GM18519 (cell line): ENCODE data around the gene SH3BGRL2.

Experiments
- ATAC-seq: cut with Tn5 transposase; IDR thresholded peaks from one replicate; pipeline ENCODE4 v1.9.1; 2021; ENCODE audit warnings: mild to moderate bottlenecking, moderate library complexity; ENCODE audit not compliant: unreplicated experiment, low FRiP score

The SH3BGRL2 gene

DNA sequence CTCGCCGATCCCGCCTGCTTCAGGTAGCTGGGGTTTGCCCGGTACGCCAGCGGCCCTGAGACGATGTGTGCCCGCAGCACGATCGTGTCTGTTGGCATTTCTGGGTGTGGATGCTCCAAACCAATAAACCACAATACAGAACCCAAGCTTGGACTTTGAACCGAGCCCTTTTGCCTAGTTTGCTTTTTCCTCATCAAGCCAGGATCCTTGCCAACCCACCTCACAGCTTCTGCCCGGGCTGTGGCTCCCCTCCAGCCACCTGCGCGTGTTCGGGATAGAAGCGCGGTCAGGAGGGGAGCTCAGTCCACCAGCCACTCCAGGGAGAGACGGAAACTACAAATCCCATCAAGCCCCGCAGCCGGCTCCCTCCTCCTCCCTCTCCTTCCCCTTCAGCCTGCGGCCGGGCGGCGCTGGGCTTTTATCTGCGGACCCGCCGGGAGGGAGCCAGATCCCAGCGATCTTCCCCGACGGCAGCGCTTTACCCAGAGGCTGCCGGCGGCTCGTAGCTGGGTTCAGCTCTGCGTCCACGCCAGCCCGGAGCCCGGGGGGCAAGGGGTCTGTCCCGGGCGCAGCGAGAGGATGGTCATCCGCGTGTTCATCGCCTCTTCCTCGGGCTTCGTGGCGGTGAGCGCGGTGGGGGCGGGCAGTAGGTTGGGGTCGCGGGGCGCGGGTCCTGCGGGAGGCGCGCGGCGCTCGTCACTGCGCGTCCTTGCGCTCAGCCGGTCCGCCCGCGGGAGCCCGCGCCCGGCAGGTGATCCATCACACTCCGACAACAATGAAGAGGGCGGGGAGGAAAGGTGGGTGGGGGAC lies at the start of gene SH3BGRL2:
Gene SH3BGRL2 (plus strand): TSS at position 447 of the 810 bp plus-strand sequence. CDS start 133 bp downstream, at position 580.
- peak; percentile 48 for ATAC-seq

DNA sequence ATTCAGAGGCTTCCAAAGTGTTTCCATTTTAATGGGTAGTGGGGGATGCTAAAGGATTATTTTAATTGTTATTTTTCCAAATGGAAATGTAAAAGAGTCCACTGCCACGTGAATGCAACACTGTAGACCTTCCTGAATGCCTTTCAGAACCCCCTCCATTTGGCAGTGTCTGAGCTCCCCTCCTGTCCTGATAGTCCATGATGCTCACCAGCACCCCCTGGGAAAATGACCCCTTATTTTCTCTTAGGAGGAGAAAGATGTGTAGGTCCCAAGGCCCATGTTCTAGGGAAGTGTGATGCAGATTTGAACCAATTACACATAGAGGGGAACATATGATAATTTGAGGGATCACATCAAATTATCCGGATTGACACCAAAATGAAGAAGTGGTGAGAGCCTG lies 46.8 kb upstream of the SH3BGRL2 start:
- no peak for ATAC-seq

DNA sequence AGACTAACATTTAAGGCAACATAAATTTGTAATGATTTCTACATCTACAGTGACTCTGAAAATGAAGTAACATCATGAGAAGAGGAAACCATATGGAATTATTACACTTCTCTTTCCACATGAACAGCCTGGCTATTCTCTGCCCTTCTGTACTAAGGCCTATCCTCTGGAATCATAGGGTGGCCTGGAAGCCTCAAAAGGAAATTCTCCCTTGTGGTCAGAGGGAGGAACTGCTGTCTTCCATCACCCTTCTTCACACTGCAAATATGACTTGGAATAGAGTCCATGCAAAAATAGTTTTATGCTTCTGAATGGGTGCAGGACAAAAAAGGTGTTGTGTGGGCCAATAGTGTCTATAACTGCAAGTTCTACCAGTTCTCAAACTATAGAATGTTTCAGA lies 44.6 kb upstream of the SH3BGRL2 start:
- ATAC-seq = no peak

DNA sequence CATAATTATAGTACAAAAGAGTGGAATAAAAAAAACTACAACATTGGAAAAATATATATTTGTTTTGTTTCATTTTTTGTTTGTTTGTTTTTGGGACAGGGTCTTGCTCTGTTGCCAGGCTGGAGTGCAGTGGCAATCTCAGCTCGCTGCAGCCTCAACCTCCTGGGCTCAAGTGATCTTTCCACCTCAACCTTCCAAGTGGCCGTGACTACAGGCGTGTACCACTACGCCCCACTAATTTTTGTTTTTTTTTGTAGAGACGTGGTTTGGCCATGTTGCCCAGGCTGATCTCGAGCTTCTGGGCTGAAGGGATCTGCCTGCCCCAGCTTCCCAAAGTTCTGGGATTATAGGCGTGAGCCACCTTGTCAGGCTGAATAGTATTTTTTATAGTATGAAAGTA lies 41.4 kb upstream of the SH3BGRL2 start:
- no peak for ATAC-seq

DNA sequence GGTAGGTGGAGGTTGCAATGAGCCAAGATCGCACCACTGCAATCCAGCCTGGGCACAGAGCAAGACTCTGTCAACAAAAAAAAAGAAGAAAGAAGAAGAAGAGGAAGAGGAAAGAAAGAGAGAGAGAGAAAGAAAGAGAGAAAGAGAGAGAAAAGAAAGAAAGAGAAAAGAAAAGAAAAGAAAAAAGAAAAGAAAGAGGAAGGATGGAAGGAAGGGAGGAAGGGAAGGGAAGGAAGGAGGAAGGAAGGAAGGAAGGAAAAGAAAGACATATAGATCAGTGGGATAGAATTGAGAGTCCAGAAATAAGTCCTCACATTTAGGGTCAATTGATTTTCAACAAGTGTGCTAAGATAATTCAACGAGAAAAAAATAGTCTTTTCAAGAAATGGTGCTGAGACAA lies 34.0 kb upstream of the SH3BGRL2 start:
- no peak for ATAC-seq

DNA sequence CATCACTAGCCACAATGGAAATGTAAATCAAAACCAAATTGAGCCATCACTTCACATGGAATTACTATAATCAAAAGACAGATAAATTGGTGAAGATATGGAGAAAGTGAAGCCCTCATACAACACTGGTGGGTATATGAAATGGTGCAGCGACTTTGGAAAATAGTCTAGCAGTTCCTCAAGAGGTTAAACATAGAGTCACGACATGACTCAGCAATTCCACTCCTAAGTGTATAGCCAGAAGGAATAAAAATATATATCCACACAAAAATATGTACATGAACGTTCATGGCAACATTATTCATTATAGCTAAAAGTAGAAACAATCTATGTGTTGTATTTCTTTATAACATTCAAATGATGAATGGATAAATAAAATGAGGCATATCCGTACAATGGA lies 33.1 kb upstream of the SH3BGRL2 start:
- ATAC-seq = no peak

DNA sequence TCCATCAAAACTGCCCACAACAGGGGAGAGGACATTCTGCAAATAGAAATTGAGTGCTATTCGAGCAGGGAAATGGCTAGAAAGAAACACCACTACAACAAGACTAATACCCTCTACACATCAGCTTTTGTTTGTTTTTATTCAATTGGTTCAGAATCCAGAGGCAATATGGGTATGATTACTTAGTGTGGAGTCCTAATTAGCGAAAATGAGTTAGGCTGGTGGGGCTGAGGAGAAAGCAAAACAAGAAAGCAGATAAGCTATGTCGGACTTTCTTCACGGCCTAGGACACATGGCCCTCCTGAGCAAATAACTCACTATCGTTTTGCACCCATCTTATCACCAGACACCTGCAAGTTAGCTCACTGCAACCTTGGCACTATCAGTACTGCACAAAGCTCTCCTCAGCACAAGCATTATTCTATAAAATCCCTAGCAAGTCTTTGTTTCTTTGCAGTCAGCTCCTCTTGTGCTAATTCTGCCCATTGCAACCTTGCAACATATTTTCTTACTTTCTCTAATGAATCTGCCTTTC lies 31.3 kb upstream of the SH3BGRL2 start:
- ATAC-seq = no peak

DNA sequence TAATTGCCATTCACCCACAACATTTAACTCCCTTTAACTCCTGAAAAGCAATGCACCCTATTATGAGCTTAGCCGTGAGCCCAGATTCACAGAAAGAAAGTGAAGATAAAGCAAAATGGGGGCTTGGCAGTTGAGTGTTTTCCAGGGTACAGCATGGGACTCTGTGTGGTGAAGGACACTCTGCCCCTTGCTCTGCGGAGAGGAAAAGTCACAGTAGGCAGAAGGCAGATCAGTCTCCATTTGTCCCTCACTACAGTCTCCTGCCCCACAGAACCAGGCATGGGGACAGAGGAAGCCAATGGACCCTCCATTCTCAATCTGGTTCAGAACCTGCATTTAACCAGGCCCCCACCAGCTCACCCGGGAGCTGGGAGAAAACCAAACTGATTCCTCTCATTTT lies 30.8 kb upstream of the SH3BGRL2 start:
- ATAC-seq = no peak

DNA sequence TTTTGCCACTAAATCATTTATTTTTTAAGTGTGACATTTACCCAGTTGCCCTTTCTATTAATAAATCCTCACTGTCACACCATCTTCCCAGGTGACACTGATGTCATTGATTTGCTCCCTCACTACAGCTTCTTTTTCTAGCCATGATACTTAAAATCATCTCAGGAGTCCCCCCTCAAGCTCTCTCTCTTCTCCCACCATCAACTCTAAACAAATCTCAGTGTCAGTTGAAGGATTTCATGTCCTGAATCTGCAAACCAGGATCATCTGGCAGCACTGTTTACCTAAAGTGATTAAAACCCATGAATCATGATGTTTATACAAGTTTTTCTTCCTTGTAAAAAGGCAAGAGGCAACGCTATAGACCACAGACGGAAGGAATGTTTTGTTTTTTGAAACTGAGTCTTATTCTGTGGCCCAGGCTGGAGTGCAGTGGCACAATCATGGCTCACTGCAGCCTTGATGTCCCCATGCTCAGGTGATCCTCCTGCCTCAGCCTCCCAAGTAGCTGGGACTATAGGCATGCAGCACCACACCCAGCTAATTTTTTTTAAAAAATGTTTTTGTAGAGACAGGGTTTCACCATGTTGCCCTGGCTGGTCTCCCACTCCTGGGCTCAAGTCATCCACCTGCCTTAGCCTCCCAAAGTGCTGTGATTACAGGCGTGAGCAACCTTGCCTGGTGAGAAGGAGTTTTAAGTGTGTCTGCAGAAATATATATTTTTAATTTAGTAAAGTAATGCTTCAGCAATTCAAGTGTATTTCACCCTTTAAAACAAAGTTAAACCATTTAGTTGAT lies 30.1 kb upstream of the SH3BGRL2 start:
- no peak for ATAC-seq

DNA sequence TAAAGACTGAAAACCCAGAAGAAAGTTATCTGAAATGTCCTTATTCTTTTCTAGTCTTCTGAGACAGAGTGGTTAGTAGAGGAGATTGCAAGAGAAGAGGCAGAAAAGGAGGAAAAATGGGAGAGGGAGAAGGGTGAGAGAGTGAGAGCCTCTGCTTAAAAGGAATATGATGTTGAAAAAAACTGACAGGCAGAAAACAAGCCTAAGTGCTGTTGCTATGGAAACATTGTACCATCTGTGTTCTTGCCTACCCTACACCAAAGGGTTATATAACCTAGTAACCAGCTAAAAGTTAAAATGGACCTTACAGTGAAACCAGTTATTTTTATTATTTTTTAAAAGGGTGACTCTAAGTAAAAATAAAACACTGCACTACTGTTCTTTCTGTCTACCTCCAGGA lies 28.3 kb upstream of the SH3BGRL2 start:
- ATAC-seq = no peak

DNA sequence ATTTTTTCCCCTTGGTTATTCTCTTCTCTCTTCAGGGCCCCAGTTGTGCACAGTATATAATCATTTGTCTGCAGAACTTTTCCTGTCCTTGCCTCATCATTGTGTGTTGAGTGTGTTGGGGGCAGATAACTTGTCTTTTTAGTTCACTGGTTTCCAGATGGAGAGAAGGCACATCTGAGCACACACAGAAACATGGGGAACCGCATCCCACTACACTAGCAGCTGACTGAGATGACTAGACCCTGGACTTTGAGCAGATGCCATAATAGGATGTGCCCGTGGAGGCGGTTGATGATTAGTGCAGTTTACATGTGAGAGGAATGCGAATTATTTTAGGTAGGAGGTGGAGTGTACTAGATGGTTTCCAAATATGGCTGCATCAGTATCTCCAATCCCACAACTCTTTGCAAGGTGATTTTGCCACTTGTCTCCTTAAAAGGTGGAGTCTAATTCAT lies 26.5 kb upstream of the SH3BGRL2 start:
- no peak for ATAC-seq

DNA sequence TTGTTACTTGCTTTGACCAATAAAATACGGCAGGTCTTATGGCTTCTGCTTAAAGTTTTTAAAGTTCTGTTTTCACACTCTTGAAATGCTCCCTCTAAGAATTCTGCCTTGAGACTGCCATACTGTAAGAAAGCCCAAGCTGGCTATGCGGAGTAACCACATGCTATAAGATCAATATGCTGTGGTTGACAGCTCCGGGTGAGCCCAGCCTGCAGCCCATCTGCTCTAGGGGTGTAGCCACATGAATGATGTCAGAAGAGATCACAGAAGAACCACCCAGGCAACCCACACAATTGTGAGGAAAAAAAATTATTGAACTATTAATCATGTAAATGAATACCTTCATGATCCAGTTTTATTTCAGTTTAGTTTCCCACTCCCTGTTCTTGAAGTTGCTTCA lies 26.1 kb upstream of the SH3BGRL2 start:
- ATAC-seq = no peak

DNA sequence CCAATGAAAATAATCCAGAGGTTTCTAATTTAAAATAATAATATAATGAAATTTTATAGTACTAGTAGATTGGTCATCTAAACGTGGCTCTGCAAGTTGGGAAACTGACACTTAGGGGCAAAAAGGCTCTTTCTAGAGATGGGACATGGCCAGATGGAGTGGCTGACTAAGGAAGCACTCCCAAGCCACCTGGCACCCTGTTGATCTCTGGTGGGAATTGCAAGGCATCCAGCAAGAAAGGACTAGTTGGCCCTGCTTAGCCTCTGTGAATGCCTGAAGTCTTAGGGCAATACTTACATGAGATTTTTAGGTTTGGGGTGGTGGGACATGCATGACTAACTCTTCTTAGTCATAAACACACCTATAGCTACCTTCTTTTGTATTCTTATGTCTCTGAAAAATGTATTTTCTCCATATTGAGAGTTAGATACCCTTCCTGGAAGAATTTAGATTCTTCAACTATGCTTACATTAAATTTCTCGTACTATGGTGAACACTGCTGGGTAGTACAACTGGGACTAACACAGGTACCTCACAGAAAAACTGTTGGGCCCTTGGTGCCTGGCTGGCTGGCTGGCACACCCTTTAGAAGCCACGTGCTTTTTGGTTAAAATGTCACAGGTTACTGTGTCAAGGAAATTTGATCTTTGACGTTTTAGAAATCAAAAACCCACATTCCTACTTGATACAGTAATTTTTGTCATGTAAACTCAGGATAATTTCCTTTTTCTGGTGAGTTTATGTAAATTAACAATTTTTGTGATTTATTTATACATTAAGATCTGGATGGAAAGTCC lies 25.0 kb upstream of the SH3BGRL2 start:
- no peak for ATAC-seq

DNA sequence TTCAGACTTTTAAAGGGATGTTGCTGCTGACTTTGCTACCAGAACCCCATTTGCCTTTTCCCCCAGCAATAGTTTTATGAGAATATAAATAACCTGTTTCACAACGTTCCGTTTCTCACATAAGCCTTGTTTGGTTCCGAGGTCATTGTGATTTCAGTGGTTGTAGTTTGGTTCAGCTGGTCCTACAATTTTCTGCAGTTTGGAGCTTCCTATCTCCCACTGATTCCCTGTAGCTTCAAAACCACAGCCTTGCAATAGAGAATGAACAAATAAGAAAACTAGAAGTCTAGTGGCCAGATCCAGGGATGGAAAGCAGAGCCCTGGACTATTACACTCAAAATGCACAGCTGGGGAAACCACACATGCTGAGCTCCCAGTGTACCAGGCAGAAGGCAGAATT lies 24.1 kb upstream of the SH3BGRL2 start:
- no peak for ATAC-seq

DNA sequence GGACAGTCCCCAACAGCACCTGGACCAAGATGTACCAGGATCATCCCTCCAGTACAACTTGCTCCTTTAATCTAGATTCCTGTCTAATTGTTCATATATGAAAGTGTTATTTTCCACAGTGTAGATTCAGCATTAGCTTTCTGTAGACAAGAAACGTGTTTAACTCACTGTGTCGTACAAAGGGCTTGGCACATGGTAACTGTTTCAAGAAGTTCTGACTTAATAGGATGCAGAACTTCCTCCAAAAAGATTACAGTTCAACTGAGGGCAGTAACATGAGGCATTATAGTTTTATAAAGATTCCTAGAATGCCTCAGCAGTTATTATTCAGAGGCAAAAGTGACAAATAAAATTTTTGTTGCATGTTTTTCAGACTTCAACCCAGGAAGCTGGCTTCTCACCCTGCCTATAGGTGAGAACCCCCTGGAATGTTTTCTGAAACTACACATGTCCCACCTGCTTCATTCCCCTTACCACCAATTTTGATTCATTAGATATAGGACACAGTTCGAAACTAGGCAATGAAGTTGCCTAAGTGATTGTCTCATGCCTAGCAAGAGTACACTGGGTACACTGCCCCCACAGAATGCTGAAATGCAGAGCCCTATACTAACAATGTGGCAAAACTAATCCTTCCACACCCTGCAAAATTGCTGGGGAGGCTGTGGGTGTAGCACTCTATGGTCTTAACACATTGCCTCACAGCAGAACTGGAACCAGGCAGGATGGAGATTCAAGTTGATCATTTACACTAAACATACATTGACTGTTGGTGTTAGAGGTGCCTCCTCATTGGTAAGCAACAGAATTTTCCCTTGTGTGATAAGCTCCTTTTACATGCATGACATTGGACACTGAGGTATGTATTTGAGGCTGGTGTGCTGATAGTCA lies 22.6 kb upstream of the SH3BGRL2 start:
- no peak for ATAC-seq

DNA sequence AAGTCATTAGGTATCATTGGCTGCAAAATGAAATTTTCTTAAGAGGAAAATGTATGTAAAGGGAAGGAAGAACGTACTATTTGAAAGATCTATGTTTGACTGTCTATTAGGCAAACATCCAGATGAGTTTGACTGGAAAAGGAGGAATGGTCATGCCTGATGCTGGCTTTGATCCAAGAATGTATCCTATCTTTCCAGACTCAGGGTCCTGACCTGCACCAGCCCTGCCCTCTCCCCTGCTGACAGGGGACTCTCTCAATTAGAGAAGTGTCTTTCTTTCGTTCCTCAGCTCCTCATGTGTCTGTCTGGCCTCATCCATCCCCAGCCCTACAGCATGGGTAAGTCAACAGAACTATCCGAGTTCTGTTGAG lies 21.9 kb upstream of the SH3BGRL2 start:
- ATAC-seq = no peak

DNA sequence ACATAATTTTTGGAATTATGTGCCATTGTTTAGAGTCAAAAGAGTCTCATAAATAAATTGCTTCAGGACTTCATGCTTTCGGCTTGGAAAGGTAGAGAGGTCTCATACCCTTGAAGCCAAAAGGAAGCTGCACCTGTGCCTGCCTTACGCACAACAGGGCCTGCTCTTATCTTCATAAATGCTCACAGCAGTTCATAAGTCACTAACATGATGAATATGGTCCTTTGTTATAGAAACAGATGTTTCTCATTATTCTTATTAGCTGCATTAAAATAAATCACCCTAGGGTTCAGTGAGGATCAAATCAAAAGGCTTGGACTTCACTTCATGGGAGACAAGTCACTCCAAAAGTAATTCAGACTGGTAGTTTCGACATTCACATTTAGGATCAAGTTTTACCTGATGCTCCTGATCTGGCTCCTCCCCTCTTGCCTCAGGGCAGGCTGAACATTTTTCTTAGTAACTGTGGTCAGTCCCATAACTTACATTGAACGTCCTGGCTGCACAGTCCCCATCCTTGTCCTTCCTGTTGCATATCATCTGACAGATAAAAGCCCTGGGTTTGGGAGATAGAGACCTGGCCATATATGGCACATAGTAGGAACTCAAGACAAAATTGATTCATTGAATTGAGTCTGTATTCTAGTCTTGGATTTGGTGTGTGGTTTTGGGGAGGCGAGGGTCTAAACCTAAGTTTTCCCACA lies 20.7 kb upstream of the SH3BGRL2 start:
- ATAC-seq = no peak

DNA sequence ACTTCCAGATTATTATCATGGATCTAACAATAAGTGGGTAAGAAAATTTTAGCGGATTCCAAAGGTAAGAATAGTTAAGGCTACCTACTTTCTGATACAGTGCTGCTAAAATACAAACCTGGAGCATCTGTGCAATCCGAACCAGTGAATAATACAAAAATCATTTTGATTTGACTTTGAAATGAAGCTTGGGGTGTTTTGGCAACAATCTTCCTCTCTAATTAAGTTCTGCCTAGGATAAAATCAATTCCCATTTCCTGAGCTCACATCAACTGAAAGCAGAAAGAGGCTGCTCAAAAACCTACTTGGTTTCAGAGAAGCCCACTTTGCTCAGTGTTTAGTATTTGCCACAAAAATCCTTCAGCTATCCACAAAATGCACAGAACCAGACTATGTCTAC lies 18.7 kb upstream of the SH3BGRL2 start:
- no peak for ATAC-seq

DNA sequence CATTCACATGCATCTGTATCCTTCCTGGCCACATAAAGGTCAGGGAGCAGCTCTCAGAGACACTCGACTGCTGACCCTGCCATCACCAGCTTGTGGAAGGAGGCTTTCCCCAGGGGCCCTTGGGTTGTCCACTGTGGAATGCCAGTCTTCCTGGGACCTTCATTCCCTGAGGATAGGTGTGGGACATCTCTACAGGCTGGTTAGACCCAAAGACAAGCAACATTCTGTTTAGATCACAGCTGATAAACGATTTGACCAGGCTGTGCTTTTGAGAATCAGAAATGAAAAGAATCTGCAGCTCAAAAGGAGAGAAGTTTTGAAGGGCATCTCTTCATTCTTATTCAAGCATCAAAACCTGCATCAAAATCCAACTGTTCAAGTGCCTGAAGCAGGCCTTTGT lies 18.2 kb upstream of the SH3BGRL2 start:
- no peak for ATAC-seq
